HepG2 (cell line): ENCODE results near the gene ORMDL3. TPM values are rescaled to one million over a fixed set of nuclear protein-coding genes. Genes with fewer than 3 reads are reported as not detected.

ENCODE experiments used
- BHLHE40 ChIP-seq: IDR thresholded peaks from 2 replicates; pipeline ENCODE4 v1.6.1; 2011; ENCODE audit warnings: low read length, improper control_type of control experiment
- DR1 ChIP-seq: sonication (generic); formaldehyde crosslinking; IDR thresholded peaks from 2 replicates; pipeline ENCODE4 v1.8.0; 2021; ENCODE audit warnings: mild to moderate bottlenecking, missing genetic modification reagents, inconsistent platforms
- ETV5 ChIP-seq: IDR thresholded peaks from 2 replicates; pipeline ENCODE4 v1.6.1; 2018; ENCODE audit warnings: missing biosample characterization, missing genetic modification reagents, inconsistent platforms, borderline replicate concordance
- FOXJ3 ChIP-seq: sonication (generic); formaldehyde crosslinking; IDR thresholded peaks from 2 replicates; pipeline ENCODE4 v1.4.0; 2020; ENCODE audit warnings: missing genetic modification reagents, mild to moderate bottlenecking, borderline replicate concordance
- FOXO1 ChIP-seq: sonication (generic); formaldehyde crosslinking; IDR thresholded peaks from 2 replicates; pipeline ENCODE4 v1.4.0; 2020; ENCODE audit warnings: missing genetic modification reagents
- HES4 ChIP-seq: sonication (generic); formaldehyde crosslinking; IDR thresholded peaks from 2 replicates; pipeline ENCODE4 v1.9.0; 2021; ENCODE audit warnings: mild to moderate bottlenecking, missing genetic modification reagents, borderline replicate concordance
- HNRNPK ChIP-seq: fragments of 200-400 bp; formaldehyde crosslinking; IDR thresholded peaks from 2 replicates; pipeline ENCODE4 v1.6.1; 2018; ENCODE audit warnings: low read length, low read depth, moderate library complexity, mild to moderate bottlenecking; ENCODE audit not compliant: poor library complexity, severe bottlenecking
- JUN ChIP-seq: sonication (generic); formaldehyde crosslinking; IDR thresholded peaks from 2 replicates; pipeline ENCODE4 v1.4.0; 2020; ENCODE audit warnings: mild to moderate bottlenecking, missing genetic modification reagents
- KDM5A ChIP-seq: fragments of 200-600 bp; sonication (generic); IDR thresholded peaks from 2 replicates; pipeline ENCODE4 v1.7.0; 2018; ENCODE audit warnings: antibody characterized with exemption, mild to moderate bottlenecking, low read length, borderline replicate concordance
- KLF11 ChIP-seq: IDR thresholded peaks from 2 replicates; pipeline ENCODE4 v1.6.1; 2016; ENCODE audit warnings: missing compliant biosample characterization
- NFKBIZ ChIP-seq: IDR thresholded peaks from 2 replicates; pipeline ENCODE4 v1.6.1; 2018; ENCODE audit warnings: missing genetic modification reagents, missing compliant biosample characterization
- NR2C2 ChIP-seq: sonication (generic); formaldehyde crosslinking; IDR thresholded peaks from 2 replicates; pipeline ENCODE4 v1.4.0; 2020; ENCODE audit warnings: missing genetic modification reagents, mild to moderate bottlenecking, moderate library complexity, borderline replicate concordance
- SETDB1 ChIP-seq: sonication (generic); formaldehyde crosslinking; IDR thresholded peaks from 2 replicates; pipeline ENCODE4 v1.5.1; 2020; ENCODE audit warnings: missing genetic modification reagents, mild to moderate bottlenecking, borderline replicate concordance
- SIN3A ChIP-seq: IDR thresholded peaks from 2 replicates; pipeline ENCODE4 v1.6.1; 2011; ENCODE audit warnings: low read depth, mild to moderate bottlenecking, control low read depth, low read length, borderline replicate concordance
- SKI ChIP-seq: fragments of 450-650 bp; IDR thresholded peaks from one replicate; pipeline ENCODE4 v1.6.1; 2018; ENCODE audit warnings: mild to moderate bottlenecking; ENCODE audit not compliant: partially characterized antibody
- SMAD9 ChIP-seq: sonication (generic); formaldehyde crosslinking; IDR thresholded peaks from 2 replicates; pipeline ENCODE4 v1.5.1; 2020; ENCODE audit warnings: mild to moderate bottlenecking, missing genetic modification reagents
- TBL1XR1 ChIP-seq: fragments of 150-350 bp; IDR thresholded peaks from 2 replicates; pipeline ENCODE4 v1.6.1; 2014; ENCODE audit warnings: borderline replicate concordance, low read length; ENCODE audit not compliant: partially characterized antibody
- ZMYM4 ChIP-seq: sonication (generic); formaldehyde crosslinking; IDR thresholded peaks from 2 replicates; pipeline ENCODE4 v1.8.1; 2023; ENCODE audit warnings: mild to moderate bottlenecking, missing genetic modification reagents
- ZNF136 ChIP-seq: sonication (generic); formaldehyde crosslinking; IDR thresholded peaks from 2 replicates; pipeline ENCODE4 v1.8.1; 2022; ENCODE audit warnings: low read depth, mild to moderate bottlenecking, moderate library complexity, missing genetic modification reagents
- ZNF792 ChIP-seq: IDR thresholded peaks from 2 replicates; pipeline ENCODE4 v1.6.1; 2016
- polyA plus RNA-seq, 8 experiments: library from polyadenylated mRNA; depleted of rRNA in 3 of 8; stranded (reverse) in 7 of 8; unstranded in 1 of 8; fragments of >200 nt; fragmentation: Illumina TruSeq in 4 of 8; extraction: Trizol in 4 of 8; gene quantifications; 2 replicates each; pipeline versions ENCODE4 v1.2.1 to v1.2.3, GENCODE V29; 2011 to 2016; ENCODE audit warnings: low read depth in 4 of 8, missing spikeins in 1 of 8, mixed read lengths in 1 of 8; ENCODE audit not compliant: insufficient read depth in 1 of 8
- total RNA-seq, 5 experiments: library from RNA; depleted of rRNA; stranded (reverse); fragments of >200 nt; fragmentation: Illumina TruSeq; extraction: Trizol; gene quantifications; 2 replicates each; pipeline ENCODE4 v1.2.3, GENCODE V29; 2016; ENCODE audit warnings: low read depth in 1 of 5
- TF ChIP-seq, protein P1 (sequence below): sonication (generic); formaldehyde crosslinking; IDR thresholded peaks from 2 replicates; pipeline ENCODE4 v1.4.0; 2020; ENCODE audit warnings: missing genetic modification reagents
- TF ChIP-seq, protein P2 (sequence below), 2 experiments: sonication (generic) in 1 of 2; formaldehyde crosslinking in 1 of 2; IDR thresholded peaks; 2 replicates each; pipeline versions ENCODE4 v1.4.0 to v1.6.1; 2016 to 2020; ENCODE audit warnings: borderline replicate concordance in 1 of 2, low read depth in 1 of 2, mild to moderate bottlenecking in 1 of 2, missing genetic modification reagents in 1 of 2
- TF ChIP-seq, protein P3 (sequence below): sonication (generic); formaldehyde crosslinking; IDR thresholded peaks from 2 replicates; pipeline ENCODE4 v1.8.1; 2023; ENCODE audit warnings: mild to moderate bottlenecking, missing genetic modification reagents

ORMDL3 gene
- total and polyA plus RNA-seq, 2 of the 13 experiments (the other 11 are each of a cell fraction or from before 2014, with no cell fraction given): 181 to 384 TPM

DNA sequence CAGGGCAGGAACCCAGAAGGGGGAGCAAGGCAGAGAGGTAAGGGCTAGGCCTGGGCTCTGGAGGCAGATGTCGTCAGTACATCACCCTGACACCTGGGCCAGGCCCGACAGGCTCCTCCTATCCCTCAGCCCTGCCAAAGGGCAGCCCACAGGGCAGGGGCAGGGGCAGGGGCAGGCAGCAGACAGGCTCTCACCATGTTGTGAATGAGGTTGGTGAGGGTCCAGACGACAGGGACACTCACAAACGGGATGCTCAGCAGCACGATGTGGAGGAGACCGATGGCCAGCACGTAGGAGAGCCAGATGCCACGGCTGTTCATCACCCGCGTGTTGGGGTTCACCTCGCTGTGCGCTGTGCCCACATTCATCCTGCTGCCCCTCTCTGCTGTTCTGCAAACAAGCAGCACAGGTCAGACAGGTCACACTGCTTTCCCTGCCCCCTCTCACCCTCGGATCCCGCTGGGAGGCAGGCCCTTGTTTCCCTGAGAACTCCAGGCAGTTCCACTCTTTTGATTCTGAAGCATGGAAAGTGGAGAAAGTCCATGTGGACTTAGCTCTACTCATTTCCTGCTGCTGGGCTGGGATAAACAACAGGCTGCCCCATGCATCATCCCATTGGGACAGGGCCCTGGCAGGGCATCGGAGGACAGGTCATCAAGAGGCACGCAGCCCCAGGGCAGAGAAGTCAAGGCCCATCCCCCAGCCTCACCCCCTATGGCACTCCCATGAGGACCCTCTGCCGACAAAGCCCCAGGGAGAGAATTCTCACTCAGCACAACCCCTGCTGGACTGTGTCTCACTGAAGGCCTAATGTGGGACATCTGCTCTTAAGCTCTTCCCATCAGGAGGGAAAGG is 3.3 kb downstream of the ORMDL3 start (continued):
- TF ChIP-seq ETV5 (CRISPR knock-in tag) (peak; percentile 100), FOXJ3 (CRISPR knock-in tag) (peak; percentile 97), BHLHE40 (no peak), KLF11 (CRISPR knock-in tag) (peak; percentile 74; the same call in 1 of the 2 replicates), NFKBIZ (CRISPR knock-in tag) (peak; percentile 98), HNRNPK (no peak), DR1 (CRISPR knock-in tag) (no peak), SETDB1 (no peak), SMAD9 (peak; percentile 74), ZMYM4 (CRISPR knock-in tag) (peak; percentile 49; the same call in 1 of the 2 replicates), TBL1XR1 (peak; percentile 43), FOXO1 (peak; percentile 100), JUN (CRISPR knock-in tag) (peak; percentile 94), ZNF136 (CRISPR knock-in tag) (peak; percentile 97), HES4 (no peak), SKI (peak; percentile 88), ZNF792 (CRISPR knock-in tag) (peak; percentile 95), KDM5A (no peak), NR2C2 (CRISPR knock-in tag) (peak; percentile 90), SIN3A (peak; percentile 63)
- TF ChIP-seq, protein P1, sequence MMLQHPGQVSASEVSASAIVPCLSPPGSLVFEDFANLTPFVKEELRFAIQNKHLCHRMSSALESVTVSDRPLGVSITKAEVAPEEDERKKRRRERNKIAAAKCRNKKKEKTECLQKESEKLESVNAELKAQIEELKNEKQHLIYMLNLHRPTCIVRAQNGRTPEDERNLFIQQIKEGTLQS (CRISPR knock-in tag): peak; percentile 67; the same call in 1 of the 2 replicates
- TF ChIP-seq, protein P2, sequence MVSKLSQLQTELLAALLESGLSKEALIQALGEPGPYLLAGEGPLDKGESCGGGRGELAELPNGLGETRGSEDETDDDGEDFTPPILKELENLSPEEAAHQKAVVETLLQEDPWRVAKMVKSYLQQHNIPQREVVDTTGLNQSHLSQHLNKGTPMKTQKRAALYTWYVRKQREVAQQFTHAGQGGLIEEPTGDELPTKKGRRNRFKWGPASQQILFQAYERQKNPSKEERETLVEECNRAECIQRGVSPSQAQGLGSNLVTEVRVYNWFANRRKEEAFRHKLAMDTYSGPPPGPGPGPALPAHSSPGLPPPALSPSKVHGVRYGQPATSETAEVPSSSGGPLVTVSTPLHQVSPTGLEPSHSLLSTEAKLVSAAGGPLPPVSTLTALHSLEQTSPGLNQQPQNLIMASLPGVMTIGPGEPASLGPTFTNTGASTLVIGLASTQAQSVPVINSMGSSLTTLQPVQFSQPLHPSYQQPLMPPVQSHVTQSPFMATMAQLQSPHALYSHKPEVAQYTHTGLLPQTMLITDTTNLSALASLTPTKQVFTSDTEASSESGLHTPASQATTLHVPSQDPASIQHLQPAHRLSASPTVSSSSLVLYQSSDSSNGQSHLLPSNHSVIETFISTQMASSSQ (IDR thresholded peaks at IDR 0.05; ENCODE audit: low read depth): peak; percentile 54; the same call in 1 of the 2 replicates
- TF ChIP-seq, protein P2 (CRISPR knock-in tag; IDR thresholded peaks at IDR 0.05; ENCODE audit: borderline replicate concordance): no peak; the same call in 1 of the 2 replicates
- TF ChIP-seq, protein P3, sequence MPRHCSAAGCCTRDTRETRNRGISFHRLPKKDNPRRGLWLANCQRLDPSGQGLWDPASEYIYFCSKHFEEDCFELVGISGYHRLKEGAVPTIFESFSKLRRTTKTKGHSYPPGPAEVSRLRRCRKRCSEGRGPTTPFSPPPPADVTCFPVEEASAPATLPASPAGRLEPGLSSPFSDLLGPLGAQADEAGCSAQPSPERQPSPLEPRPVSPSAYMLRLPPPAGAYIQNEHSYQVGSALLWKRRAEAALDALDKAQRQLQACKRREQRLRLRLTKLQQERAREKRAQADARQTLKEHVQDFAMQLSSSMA: peak; percentile 93
